Measurements from ENCODE around the gene RFX3. TPM values are rescaled to one million over a fixed set of nuclear protein-coding genes. Genes with fewer than 3 reads are reported as not detected.
A peak's percentile ranks its signal among the peaks of the same experiment; 100 is the strongest.

The RFX3 gene
- total RNA-seq, 2 experiments from 2014 or later = 11.8 to 12.5 TPM

DNA sequence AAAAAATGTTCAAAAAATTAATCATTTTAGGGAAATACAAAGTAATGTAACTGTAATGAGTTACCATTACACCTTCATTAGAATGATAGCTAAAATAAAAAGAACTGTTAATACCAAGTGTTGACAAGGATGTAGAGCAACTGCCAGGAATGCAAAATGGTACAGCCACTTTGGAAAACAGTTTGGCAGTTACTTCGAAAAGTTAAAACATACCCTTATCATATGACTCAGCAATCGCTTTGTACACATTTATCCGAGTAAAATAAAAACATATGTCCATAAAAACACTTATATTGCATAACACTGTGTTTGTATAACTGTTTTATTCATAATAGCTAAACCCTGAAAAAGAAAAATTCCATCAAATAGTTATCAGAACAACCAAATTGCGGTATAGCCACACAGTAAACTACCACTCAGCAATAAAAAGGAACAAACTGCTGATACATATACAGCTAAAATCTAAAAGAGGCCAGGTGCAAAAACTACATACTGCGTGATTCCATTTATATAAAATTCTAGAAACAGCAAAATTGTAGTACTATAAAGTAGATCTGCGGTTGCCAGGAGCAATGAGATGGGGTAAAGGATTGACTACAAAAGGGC lies 61.7 kb downstream of the RFX3 start:
- CTCF ChIA-PET = no interaction called here
- H3K36me3 Mint-ChIP-seq (ENCODE audit: low read depth) = no peaks in the 10 kb centered on the region
- peaks cover 8% of the 10 kb centered on the region for H3K4me1 Mint-ChIP-seq
- H3K9me3 Mint-ChIP-seq = no peaks in the 10 kb centered on the region
- H3K27ac Mint-ChIP-seq = no peak overlapping the region
- H3K27me3 Mint-ChIP-seq = no peaks in the 10 kb centered on the region
- POLR2A ChIA-PET = no interaction called here
- H3K4me3 Mint-ChIP-seq = no peak overlapping the region
- no peak for DNase-seq

GRCh38 chr9:3458806-3459475 lies 66.9 kb downstream of the RFX3 start:
- no peaks in the 10 kb centered on the region for H3K27me3 Mint-ChIP-seq
- H3K4me3 Mint-ChIP-seq = no peak overlapping the region
- no peaks in the 10 kb centered on the region for H3K9me3 Mint-ChIP-seq
- no peaks in the 10 kb centered on the region for H3K36me3 Mint-ChIP-seq (ENCODE audit: low read depth)
- no peak for DNase-seq
- ChIA-PET POLR2A (no interaction called here), CTCF (interaction anchor here (0.9 kb wide), 1 partner anchor 19 kb away, joined by 4 read pairs; no protein-coding TSS in a partner anchor)
- H3K4me1 Mint-ChIP-seq = no peaks in the 10 kb centered on the region
- H3K27ac Mint-ChIP-seq = no peak overlapping the region

GRCh38 chr9:3457175-3457574 lies 68.6 kb downstream of the RFX3 start:
- Mint-ChIP-seq H3K4me3 (no peak overlapping the region), H3K27ac (no peak overlapping the region), H3K36me3 (ENCODE audit: low read depth) (no peaks in the 10 kb centered on the region), H3K4me1 (no peaks in the 10 kb centered on the region), H3K9me3 (no peaks in the 10 kb centered on the region), H3K27me3 (no peaks in the 10 kb centered on the region)
- CTCF ChIA-PET = interaction anchor here (1.0 kb wide), 1 partner anchor 11 kb away, joined by 3 read pairs; no protein-coding TSS in a partner anchor
- POLR2A ChIA-PET = no interaction called here
- no peak for DNase-seq

DNA sequence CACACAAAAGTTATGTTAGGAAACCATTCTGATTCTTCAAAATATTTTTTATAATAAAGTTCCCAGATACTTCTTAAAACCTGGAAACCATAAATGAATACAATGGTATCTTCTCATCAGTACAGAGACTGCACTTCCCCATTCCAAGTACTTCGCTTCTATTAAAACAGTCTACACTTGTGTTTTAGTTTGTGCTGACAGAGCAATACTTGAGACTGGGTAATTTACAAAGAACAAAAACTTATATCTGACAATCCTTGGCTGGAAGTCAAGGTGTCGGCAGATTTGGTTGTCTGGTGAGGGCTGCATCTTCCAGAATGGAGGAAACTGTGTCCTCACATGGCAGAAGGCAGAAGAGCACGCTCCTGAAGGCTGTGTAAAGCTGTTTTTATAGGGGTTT lies 70.1 kb downstream of the RFX3 start:
- no peaks in the 10 kb centered on the region for H3K27me3 Mint-ChIP-seq
- POLR2A ChIA-PET = no interaction called here
- no peaks in the 10 kb centered on the region for H3K4me1 Mint-ChIP-seq
- no peak overlapping the region for H3K4me3 Mint-ChIP-seq
- no peaks in the 10 kb centered on the region for H3K9me3 Mint-ChIP-seq
- DNase-seq = no peak
- no peak overlapping the region for H3K27ac Mint-ChIP-seq
- CTCF ChIA-PET = interaction anchor here (0.8 to 1.0 kb wide), 2 partner anchors 14 to 21 kb away, joined by 3 read pairs; no protein-coding TSS in a partner anchor
- H3K36me3 Mint-ChIP-seq (ENCODE audit: low read depth) = no peaks in the 10 kb centered on the region

DNA sequence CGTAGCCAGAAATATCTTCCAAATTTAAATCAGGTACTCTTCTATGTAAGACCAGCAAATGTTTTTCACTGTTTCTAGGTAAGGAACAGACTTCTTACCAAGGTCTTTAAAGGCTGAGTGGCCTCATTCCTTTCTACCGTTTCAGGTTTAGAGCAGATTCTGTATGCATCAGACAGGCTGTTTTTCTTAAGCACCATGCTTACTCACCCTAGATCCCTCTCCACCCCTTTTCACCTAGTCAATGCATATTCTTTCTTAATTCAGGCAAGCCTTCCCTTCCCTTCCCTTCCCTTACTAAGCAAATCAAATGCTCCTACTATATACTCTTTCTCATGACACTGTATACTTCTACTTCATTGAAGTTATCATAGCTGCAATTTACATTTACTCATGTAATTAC lies 70.7 kb downstream of the RFX3 start:
- no peak overlapping the region for H3K4me3 Mint-ChIP-seq
- H3K27ac Mint-ChIP-seq = no peak overlapping the region
- H3K27me3 Mint-ChIP-seq = no peaks in the 10 kb centered on the region
- H3K36me3 Mint-ChIP-seq (ENCODE audit: low read depth) = no peaks in the 10 kb centered on the region
- DNase-seq = no peak
- no peaks in the 10 kb centered on the region for H3K9me3 Mint-ChIP-seq
- POLR2A ChIA-PET = no interaction called here
- CTCF ChIA-PET = interaction anchor here (0.8 to 1.0 kb wide), 2 partner anchors 14 to 22 kb away, joined by 3 read pairs; no protein-coding TSS in a partner anchor
- H3K4me1 Mint-ChIP-seq = no peaks in the 10 kb centered on the region

DNA sequence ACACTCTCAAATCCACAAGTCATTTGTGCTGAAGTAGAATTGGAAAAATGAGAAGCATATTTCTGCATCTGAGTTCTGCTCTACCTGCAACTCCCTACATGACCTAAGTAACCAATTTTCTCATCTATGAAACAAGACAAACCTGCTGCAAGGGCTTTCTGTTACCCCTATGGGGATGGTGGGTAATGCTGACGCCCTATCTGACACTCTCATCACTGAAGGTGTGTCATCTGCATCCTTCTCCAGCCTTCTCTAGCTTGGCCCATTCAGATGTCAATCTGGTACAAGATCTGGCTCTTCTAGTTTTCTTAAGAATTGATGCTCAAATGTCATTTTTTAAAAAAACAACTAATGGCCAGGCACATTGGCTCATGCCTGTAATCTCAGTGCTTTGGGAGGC lies 73.8 kb downstream of the RFX3 start:
- H3K4me3 Mint-ChIP-seq = no peak overlapping the region
- CTCF ChIA-PET = interaction anchor here (1.3 kb wide), 1 partner anchor 11 kb away, joined by 7 read pairs; no protein-coding TSS in a partner anchor
- H3K4me1 Mint-ChIP-seq = no peaks in the 10 kb centered on the region
- DNase-seq = no peak
- no peak overlapping the region for H3K27ac Mint-ChIP-seq
- no peaks in the 10 kb centered on the region for H3K9me3 Mint-ChIP-seq
- H3K27me3 Mint-ChIP-seq = no peaks in the 10 kb centered on the region
- no peaks in the 10 kb centered on the region for H3K36me3 Mint-ChIP-seq (ENCODE audit: low read depth)
- POLR2A ChIA-PET = no interaction called here

GRCh38 chr9:3447788-3448187 lies 78.0 kb downstream of the RFX3 start:
- H3K4me1 Mint-ChIP-seq = no peaks in the 10 kb centered on the region
- CTCF ChIA-PET = no interaction called here
- POLR2A ChIA-PET = no interaction called here
- DNase-seq = no peak
- H3K9me3 Mint-ChIP-seq = no peaks in the 10 kb centered on the region
- no peak overlapping the region for H3K4me3 Mint-ChIP-seq
- no peaks in the 10 kb centered on the region for H3K36me3 Mint-ChIP-seq (ENCODE audit: low read depth)
- H3K27me3 Mint-ChIP-seq = no peaks in the 10 kb centered on the region
- no peak overlapping the region for H3K27ac Mint-ChIP-seq

DNA sequence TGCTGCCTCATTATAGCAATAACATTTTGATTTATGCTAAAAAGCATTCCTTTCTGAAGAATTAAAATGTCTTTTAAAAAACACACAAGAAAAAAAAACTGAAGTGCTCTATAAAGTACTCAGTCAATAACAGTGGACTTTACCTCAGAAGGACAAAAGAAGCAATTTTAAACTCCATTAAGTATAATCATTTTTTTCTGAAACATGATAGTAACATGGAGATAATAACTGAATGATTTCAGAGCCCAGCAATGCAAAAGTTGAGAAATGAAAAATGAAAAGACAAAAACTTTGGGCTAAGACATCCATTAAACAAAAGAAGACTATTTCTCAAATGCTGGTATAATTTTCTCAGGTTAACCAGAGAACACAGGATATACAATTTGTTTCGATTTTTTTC lies 78.7 kb downstream of the RFX3 start:
- no peak for DNase-seq
- no peaks in the 10 kb centered on the region for H3K4me1 Mint-ChIP-seq
- H3K9me3 Mint-ChIP-seq = no peaks in the 10 kb centered on the region
- ChIA-PET CTCF (no interaction called here), POLR2A (no interaction called here)
- no peak overlapping the region for H3K27ac Mint-ChIP-seq
- H3K4me3 Mint-ChIP-seq = no peak overlapping the region
- H3K27me3 Mint-ChIP-seq = no peaks in the 10 kb centered on the region
- no peaks in the 10 kb centered on the region for H3K36me3 Mint-ChIP-seq (ENCODE audit: low read depth)

DNA sequence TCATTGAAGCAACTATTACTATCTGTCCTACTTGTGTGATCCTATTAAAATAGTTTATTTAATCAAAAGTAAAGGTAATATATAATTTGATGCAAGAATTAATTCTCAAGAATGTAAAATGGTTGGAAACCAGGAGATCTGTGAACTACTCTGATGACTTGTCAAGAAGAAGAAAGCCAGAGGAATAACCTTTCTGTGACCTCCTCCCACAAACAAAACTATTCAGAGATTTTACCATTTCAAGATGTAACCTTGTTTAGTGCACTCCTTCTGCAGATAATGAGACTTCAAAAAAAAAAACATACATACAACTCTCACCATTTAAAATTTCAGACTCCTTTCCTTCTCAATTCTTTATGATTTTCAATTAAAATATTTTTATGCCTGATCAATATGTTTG lies 79.5 kb downstream of the RFX3 start:
- CTCF ChIA-PET = no interaction called here
- Mint-ChIP-seq H3K36me3 (ENCODE audit: low read depth) (no peaks in the 10 kb centered on the region), H3K27ac (no peak overlapping the region), H3K27me3 (no peaks in the 10 kb centered on the region), H3K4me3 (no peak overlapping the region), H3K9me3 (no peaks in the 10 kb centered on the region), H3K4me1 (no peaks in the 10 kb centered on the region)
- DNase-seq = no peak
- POLR2A ChIA-PET = no interaction called here

GRCh38 chr9:3444016-3444415 lies 81.8 kb downstream of the RFX3 start:
- no peaks in the 10 kb centered on the region for H3K27me3 Mint-ChIP-seq
- H3K36me3 Mint-ChIP-seq (ENCODE audit: low read depth) = no peaks in the 10 kb centered on the region
- CTCF ChIA-PET = no interaction called here
- H3K4me1 Mint-ChIP-seq = no peaks in the 10 kb centered on the region
- no peak overlapping the region for H3K4me3 Mint-ChIP-seq
- no peak overlapping the region for H3K27ac Mint-ChIP-seq
- POLR2A ChIA-PET = no interaction called here
- no peaks in the 10 kb centered on the region for H3K9me3 Mint-ChIP-seq
- DNase-seq = no peak

- no peaks in the 10 kb centered on the region for H3K27me3 Mint-ChIP-seq
These were observed 84.5 kb downstream of the RFX3 start for GRCh38 chr9:3441197-3441816.

GRCh38 chr9:3436629-3437420 lies 89.0 kb downstream of the RFX3 start:
- Mint-ChIP-seq H3K9me3 (no peaks in the 10 kb centered on the region), H3K27ac (no peak overlapping the region), H3K4me3 (no peak overlapping the region), H3K36me3 (ENCODE audit: low read depth) (peaks cover 2% of the 10 kb centered on the region), H3K4me1 (no peaks in the 10 kb centered on the region), H3K27me3 (no peaks in the 10 kb centered on the region)
- ChIA-PET CTCF (no interaction called here), POLR2A (no interaction called here)
- DNase-seq = no peak

More at GRCh38 chr9:3441197-3441816, 84.5 kb downstream of the RFX3 start:
- Mint-ChIP-seq H3K27ac (no peak overlapping the region), H3K4me1 (no peaks in the 10 kb centered on the region), H3K4me3 (no peak overlapping the region), H3K36me3 (ENCODE audit: low read depth) (no peaks in the 10 kb centered on the region), H3K9me3 (no peaks in the 10 kb centered on the region)
- DNase-seq = peak; percentile 56
- POLR2A ChIA-PET = no interaction called here
- CTCF ChIA-PET = interaction anchor here (0.6 to 2.1 kb wide), 11 partner anchors 8 to 201 kb away, joined by 3 to 7 read pairs (median 3); no protein-coding TSS in a partner anchor

- Mint-ChIP-seq H3K36me3 (ENCODE audit: low read depth) (peaks cover 2% of the 10 kb centered on the region), H3K27ac (no peak overlapping the region), H3K9me3 (no peaks in the 10 kb centered on the region), H3K27me3 (no peaks in the 10 kb centered on the region), H3K4me1 (no peaks in the 10 kb centered on the region), H3K4me3 (no peak overlapping the region)
- no peak for DNase-seq
- POLR2A ChIA-PET = no interaction called here
- CTCF ChIA-PET = no interaction called here
These were observed 90.1 kb downstream of the RFX3 start for GRCh38 chr9:3435732-3436131.

All from activated CD4-positive, alpha-beta T cell treated with anti-CD3 and anti-CD28 coated beads, Interleukin-2, amount 10 ng/mL, durations not matched to agents 7 days and 5 days (primary cell).